ENCODE results near the gene THSD4.

GRCh38 chr15:71461748-71462147 lies 346.5 kb downstream of the THSD4 start:
- TF ChIP-seq CTCF (conservative IDR thresholded peaks at IDR 0.05) (no peak), ZFX (IDR thresholded peaks at IDR 0.05) (no peak)

Data from C4-2B (cell line).